Colon (tissue), 2 donors: ENCODE results near the gene PRR3.

Experiments used
- FAIRE-seq: peaks from 2 replicates; lab custom pipeline; 2012; peaks lifted over from hg19 to GRCh38; lab: Jason Lieb, UNC
- donor health status: control.
- donor health status: control.

PRR3 gene

DNA sequence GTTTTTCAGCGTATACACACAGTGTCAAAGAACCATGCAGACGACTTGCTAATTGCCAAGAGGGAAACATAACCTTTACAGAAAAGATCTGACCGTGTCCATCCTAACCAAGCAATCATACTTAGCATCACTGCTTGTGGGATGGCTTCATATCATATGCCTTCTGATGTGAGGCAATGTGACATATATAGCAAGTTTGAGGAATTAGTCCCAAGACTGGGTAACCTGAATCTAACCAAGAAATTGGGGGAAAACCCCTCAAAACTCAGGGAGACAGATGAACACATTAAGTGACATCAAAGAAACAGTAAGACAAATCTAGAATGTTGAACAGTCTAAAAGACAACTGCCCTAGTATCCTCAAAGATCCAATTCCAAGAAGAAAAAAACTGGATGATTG is 19.2 kb upstream of the PRR3 start:
- FAIRE-seq, result no peak

DNA sequence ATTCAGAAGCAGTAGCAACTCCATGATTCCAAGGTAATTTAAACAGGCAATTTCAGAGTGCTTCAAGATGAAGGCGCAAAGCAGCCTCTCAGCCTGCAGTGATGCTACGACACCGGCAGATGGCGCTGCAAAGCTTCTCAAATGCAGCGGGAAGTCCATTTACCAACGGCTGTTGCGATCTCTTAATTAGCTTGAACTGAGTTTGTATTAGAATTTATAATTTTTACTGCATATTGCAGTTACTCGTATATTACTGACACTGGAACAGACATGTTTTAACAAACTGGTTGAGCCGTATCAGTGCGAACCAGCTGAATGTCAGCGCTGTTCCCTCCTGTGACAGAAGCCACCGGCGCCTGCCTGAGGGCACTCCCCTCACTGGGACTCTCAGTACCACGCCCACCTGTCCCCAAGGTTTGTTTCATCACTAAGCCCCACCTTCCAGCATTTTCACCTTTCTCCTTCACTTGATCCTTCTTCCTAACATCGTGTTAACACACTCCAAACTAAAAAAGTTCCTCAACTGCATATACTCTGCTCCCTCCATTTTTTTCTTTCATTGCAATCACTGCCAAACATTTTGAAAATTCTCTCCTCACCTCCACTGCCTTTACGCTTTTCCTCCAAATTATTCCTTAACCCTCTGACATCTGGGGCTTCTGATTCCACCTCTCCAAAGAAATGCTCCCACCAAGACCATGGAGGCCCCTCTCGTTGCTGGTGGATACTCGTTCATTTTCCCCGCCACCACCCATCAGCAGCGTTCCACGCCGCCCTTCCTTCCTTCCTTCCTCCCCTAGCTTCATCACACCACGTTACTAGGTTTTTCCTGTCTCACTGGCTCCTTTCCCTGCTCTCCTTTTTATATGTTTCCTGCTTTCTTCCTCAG is 15.3 kb upstream of the PRR3 start:
- FAIRE-seq, result peak; percentile 14

DNA sequence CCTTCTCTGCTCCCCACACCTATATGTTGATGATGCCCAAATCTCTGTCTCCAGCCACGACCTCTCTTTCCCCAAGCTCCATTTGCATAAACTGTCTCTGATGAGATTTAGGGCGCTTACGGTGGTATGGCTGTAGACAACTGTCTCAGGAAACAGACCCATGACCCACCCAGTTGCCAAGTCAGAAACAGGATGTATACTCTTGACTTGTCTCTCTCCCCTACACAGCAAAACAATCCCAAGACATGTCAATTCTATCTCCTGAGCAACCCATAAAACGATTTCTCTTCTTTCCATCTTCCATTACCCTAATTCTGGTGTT is 14.7 kb upstream of the PRR3 start:
- FAIRE-seq, result no peak

DNA sequence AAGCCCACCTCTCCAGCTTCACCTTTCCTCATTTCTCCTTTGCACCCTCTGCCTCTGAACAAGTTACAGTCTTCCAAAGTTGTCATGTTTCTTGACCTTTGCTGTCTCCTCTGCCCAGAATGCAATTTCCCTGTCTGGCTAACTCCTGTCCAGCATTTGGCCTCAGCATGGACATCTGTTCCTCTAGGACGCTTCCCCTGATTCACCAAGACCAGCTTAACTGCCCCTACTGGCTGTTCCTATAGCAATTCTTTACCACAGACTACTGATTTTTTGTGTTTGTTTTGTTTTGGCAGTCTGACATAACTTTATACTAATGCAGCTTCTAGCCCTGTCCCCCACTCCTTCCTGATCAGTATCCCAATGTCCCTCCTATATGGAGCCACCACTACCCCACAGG is 14.2 kb upstream of the PRR3 start:
- no peak for FAIRE-seq

DNA sequence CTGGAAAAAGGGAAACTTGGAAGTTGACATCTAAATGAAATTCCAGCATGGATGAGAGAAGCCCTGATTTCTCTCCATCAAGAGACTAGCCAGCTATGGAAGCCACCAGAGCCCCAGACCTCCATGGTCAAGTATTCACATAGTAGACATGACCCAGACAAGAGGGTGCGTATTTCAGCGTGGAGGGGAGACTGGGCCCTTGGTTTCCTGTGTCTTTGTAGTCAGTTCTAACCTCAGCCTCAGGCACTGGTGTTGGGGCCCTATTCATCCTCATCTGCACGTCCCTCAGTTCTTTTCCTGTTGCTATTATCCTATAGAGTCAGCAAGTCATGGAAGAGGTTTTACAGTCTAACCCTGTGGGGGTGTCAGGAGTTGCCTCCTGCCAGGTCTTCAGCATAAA is 13.3 kb upstream of the PRR3 start:
- FAIRE-seq, result no peak

DNA sequence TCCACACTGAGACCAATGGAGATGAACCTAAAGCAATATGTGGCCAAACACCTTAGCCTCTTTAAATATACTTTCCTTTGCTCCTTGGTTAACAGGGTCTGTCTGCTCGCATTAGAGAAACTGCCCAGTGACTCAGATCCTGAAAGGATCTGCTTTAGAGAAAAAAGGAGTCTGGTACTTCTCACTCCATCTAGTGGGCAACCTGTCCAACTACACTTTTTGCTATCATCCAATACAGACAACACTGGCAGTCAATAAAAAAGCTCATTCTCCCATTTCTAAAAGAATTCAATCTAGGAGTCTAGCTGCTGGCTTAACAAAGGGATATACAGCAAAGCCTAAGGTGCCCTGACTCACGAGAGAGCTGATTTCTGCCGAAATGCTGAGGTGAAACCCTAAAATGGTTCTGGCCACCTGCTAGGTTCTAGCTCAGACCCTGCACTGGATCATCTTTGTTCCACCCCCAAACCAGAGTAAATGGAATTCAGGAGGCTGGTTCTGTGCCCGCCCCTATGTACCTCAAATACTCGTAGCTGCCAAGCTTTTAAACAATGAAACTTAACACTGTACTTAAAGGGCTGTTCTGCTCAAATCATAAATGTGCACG is 12.3 kb upstream of the PRR3 start:
- no peak for FAIRE-seq

DNA sequence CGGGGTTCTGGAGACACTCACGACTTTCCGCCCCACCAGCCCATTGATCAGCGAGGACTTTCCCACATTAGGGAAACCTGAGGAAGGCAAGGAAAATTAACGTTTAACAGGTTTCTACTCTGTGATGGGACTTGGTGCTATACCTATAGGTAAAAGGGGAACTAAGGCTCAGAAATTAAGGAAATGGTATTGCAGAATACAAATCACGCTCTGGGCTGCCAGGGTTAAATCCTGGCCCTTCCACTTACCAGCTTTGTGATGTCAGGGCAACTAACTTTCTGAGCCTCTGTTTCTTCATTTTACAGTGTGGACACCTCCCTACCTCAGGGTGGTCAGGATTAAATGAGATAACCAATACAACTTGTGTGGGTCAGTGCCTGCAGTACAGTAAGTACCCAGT is 9.6 kb upstream of the PRR3 start:
- no peak for FAIRE-seq

DNA sequence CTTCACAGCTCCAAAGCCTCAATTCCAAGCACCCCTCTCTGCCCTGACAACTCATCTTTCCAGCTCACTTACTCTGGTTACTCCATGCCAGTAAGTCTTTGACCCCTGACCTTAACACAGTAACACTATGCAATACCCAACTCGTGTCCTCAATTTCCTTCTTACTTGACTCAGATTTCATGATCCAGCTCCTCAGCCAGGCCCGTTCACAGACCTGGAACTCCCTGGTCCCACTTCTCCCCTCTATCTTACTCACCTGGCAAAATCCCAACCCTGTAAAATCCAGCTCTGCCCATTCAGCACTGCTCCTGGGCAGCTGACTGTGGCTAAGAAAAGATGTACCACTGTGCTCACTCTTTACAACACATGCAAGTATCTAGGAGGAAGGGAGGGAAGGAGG is 8.7 kb upstream of the PRR3 start:
- FAIRE-seq, result no peak

DNA sequence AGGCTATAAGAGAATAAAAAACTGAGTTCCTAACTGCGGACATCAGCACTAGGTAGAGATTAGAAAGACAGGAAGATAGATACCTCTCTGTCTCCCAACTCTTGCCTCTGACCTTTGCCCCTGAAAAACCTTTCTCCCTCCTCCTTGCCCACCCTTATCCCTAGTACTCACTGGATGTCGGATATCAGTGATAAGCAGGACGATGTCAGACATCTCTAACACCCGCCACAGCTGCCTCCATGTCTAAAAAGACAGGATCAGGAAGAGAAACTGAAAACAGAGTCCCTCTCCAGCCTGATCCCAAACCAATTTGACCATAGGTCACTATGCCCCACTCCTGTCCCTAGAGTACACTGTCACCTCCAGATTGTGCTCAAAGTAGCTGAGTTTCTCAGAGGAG is 2.7 kb upstream of the PRR3 start:
- no peak for FAIRE-seq

DNA sequence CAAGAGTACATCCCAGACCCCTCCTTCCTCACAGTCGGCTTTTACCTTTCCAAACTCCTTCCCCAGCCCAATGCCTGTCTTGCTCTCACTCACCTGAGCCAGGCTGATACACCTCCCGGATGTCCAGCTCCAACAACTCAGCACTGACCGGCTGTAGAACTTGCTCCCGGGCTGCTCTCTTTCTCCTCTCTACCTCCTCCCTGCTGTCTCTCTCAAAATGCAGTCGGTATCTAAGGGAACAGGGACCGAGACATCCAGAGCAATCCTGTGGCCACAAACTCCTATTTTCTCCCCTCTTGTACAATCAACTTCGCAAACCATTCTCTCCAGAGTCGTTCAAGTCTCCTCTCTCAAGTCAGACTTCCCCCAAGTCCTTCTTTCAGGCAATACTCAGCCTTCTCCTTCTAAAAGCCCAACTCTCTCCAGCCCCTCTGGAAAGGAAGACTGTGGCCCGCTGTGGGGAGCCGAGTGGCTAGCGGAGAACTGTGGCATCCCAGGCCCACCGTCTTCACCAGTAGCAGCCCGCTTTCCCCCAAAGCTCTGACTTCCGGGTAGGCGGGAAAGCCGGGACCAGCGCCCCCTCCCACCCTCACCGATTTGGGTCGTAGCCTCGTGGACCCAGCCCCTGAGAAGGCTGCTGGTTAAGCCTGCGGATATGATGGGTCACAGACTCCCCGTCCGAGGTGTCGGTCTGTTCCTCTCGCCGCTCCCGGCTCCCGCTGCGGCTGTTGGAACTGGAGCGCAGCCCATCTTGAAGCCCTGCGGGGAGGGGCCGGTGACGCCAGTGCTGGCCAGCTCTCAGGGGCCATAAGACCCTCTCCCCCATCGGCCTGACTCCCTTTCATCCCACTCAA is 1.9 kb upstream of the PRR3 start:
- no peak for FAIRE-seq

DNA sequence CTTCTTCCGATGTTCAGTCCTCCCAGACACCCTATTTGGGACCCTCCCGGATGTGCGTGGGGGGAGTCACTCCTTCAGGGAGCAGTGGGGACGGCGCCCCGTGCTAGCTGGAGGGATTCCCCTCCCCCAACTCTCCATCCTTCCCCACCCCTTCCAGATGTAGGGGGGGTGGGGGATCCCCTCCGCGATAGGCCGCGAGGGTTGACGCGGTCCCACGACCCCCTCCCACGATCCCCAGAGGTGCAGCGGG is 1.4 kb upstream of the PRR3 start:
- FAIRE-seq, result no peak

DNA sequence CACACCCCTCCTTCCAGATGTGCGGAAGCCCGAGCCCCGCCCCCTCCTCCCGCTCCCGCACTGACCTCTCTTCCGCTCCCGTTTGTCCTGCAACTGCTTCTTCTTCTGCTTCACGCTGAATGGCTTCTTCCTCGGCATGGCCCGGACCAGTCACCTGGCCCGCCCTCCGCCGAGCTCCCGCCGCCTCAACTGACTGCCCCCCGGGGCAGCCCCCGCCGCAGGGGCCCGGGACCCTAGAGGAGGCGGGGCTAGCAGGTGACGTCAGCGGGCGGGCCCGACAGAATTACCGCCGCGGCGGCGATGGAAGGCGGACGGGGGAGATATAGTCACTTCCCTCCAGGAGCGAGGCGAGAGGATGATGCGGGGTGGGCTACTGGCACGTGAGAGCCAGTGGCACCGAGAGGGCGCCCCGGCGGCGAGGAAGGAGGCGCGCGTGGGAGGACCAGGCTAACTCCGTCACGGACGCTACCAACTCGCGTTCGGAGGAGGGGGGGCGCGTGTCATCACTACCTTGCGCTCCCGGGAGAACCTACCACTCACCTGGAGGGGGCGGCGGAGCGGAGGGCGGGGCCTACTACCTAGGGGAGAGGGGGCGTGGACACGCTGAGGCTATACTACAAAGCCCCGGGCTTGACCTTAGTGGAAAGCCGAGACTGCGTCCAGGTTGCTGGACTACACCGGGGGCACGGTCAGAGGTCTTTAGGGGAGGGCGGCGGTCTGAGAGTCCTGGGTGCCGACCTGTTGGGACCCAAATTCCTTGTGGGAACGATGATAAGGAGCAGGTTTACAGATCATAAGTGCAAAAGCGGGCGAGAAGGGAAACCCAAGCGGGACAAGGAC is 809 bp upstream of the PRR3 start, which contains the start of gene GNL1:
GNL1 (minus strand) TSS at position 424 of the 840 bp plus-strand sequence; CDS start at position 138, 286 bp downstream.
- FAIRE-seq, result no peak

DNA sequence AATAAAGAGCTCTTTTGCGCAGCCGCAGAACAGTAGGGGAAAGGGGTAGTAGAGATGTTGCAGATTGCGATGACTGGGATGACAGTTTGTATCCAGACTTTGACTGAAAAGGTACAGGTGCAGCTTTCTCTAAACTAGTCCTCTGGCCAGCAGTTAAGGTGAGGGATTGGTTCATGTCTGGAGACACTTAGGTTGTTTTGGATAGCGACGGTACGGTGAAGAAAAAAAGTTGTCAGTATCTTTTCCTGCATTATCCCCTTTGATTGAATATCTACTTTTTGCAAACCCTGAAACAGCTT is 537 bp downstream of the PRR3 start:
- FAIRE-seq, result no peak

DNA sequence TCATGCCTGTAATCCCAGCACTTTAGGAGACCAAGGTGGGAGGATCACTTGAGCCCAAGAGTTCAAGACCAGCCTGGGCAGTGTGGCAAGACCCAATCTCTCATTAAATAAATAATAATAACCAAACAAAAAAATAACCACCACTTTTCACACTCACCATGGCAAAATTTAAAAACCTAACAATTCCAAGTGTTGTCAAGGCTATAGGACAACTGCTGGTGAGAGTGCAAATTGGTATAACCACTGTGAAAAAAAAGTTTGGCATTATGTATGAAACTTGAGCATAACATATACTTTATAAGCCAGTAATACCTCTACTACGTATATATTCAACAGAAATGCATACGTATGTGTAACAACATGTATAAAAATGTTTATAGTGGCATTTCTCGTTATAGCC is 3.8 kb downstream of the PRR3 start:
- no peak for FAIRE-seq

DNA sequence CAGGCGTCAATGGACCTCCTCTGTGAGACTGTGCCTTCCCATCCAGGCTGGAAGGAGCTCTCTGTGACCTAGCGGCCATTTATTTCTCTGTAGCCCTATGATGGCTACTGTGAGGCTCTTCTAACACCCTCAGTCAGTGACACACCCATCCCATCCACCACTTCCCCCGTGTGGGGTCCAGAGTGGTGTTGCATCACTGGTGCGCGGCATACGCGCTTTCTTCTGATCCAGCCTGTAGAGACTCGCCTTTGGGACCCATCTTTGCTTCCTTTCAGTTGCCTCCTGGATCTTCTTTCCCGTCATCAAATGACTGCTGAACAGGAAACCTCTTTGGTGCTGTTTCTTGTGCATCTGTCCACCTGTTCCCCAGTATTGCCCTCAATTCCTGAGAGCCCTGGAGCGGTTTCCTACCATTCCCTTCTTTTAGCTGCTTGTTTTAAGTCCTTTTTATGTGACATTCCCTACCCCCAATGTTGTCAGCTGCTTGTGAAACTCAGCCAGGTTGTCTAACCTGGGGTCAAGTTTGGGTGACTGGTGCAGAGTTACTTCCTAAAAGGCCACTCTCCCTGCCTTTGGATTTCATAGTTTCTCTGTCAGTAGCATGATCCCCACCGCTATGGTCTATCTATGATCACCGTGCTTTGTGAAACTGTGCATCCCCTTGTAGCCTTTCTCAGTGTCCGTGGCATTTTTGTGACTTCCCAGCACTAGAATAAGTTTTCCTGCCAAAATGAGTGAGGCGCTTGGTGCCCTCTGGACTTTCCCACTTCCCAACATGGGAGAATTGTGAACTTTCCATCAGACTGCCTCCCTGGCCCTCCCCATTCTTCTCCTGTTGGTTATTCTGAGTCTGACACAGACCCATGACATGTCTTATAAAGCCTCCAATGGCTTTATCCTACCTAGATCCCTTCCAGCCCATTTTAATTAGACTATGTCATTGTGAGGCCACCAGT is 5.7 kb downstream of the PRR3 start:
- FAIRE-seq, result no peak

DNA sequence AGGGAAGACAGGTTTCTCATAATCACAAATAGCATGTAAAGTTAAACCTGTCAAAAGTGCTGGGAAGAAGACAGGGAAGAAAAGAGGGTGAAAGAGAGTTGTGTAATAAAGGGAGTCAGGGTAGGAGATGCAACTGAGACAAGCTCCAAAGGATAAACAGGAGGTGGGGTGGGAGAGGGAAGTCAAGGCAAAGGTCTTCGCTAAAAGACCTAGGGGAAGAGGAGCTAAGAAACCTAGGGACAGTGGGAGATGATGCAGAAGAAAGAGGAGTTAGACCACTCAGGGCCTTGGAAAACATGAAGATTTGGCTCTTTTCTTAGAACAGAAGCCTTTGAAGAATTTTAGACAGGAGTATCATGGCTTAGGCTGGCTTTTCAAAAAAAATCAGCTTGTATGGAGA is 7.0 kb downstream of the PRR3 start:
- FAIRE-seq, result no peak

DNA sequence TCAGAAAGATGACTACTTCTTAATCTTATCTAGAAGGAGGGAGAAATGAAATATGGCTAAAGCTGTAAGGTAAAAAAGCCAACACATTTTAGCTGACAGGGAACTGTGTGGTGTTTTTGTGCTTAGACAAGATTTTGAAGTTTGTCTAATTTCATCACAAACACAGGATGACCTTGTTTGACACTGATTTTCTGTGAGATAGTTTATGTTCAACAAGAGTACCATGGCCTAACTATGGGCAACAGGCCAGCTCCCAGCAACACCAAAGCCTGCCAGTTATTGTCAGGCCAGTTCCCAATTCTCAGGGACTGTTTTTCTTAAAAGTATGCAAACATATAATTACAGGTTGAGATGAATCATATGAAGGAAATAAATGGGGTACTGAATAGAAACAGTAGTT is 8.7 kb downstream of the PRR3 start:
- FAIRE-seq, result no peak

DNA sequence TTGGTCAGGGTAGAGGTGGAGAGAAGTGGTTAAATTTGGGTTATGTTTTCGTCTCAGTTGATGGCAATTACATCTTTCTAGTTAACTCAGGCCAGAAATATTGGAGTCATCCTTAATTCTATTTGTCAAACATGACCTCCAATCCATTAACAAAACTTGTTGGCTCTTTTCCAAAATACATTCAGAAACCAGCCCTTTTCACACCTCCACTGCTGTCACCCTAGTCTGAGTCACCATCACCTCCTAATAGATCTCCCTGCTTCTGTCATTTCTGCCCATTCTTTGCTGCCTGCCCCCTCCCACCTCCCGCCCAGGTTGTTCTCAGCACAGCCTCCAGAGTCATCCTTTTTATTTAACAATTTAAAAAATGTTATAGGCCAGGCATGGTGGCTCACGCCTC is 11.2 kb downstream of the PRR3 start:
- FAIRE-seq, result no peak

DNA sequence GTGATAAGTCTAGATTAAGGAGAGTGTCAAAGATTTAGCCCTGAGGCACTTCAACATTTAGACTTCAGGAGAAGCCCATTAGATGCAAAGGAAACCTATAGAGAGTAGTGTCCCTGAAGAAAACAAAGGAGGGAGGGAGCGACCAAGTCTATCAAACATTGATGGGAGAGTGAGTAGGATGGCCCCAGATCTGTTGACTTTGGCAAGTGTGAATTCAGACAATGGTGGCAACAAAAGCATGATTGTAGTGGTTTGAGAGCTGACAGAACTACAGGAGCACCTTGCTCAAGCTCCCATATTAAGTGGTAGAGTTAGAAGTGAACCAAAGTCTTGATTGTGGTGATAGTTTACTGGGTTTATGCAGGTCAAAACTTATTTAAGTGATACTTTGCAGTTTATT is 13.2 kb downstream of the PRR3 start:
- no peak for FAIRE-seq

DNA sequence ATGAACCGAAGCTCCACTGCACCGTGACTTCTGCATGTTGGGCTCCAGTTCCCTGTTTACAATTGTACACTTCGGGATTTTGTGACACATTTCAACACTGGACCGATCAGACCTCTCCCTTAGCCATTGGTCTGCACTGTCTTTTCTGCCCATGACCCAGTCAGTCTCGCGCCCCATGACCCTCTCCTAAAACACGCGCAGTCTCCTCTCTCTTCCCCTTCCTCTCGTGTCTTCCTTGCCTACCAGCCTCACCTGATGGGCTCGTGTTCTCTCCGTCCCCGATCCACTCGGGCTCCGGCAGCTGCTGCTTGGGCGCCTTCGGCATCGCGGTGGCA is 13.6 kb downstream of the PRR3 start:
- FAIRE-seq, result no peak

DNA sequence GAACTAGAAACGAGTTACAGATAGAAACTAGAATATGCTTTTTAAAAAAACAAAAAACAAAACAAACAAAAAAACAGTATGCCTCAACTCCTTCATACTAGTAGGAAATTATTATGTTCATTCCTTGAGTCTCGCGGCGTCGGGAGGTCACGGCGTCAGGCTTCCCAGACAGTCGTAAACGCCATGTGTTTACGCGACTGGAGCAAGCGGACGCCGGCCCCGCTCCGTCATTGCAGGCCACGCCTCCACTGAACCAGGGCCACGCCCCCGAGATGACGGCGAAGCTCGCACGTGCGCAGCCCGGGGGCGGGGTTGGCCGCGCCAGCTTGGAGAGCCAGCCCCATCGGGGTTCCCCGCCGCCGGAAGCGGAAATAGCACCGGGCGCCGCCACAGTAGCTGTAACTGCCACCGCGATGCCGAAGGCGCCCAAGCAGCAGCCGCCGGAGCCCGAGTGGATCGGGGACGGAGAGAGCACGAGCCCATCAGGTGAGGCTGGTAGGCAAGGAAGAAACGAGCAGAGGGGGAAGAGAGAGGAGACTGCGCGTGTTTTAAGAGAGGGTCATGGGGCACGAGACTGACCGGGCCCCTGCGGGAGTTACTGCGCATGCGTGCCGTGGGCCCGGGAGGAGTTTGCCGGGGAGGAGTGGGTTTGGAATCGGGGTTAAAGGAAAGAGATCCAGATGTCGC is 14.1 kb downstream of the PRR3 start, which contains the start of gene ABCF1:
ABCF1 (plus strand) TSS at position 368 of the 687 bp plus-strand sequence; CDS start at position 414, 46 bp downstream.
- FAIRE-seq, result peak; percentile 10
